Measurements from ENCODE around the gene GNS. TPM values are rescaled to one million over a fixed set of nuclear protein-coding genes. Genes with fewer than 3 reads are reported as not detected.

Gene GNS
- polyA plus RNA-seq, 2 of the 4 experiments (the other 2 are of a cell fraction), result 54.3 to 109 TPM

DNA sequence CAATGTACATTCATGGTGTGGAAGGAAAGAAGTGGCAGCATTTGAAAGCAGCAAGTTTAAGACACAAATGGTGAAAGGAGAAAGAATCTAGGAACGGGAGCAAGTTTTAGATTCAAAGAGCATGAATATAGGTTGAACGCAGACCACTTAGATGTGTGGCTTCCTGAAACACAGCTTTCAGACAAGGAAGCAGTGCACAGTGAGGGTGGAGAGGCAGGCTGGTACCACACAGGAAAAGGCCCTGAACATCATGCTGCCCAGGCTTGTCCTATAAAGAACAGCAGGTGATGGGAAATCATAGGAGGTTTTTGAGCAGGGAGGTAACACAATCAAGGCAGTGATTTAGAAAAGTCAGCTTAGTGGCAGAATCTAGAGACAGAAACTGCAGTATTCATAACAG, 35.6 kb downstream of the GNS start:
- Histone ChIP-seq H3K4me2 (no peak overlapping the region), H3K4me3 (no peak overlapping the region), H3K4me1 (no peaks in the 10 kb centered on the region), H3K27ac (no peak overlapping the region), H3K9me3 (no peaks in the 10 kb centered on the region)
- no peak for TF ChIP-seq NPAS2 (CRISPR knock-in tag; IDR thresholded peaks at IDR 0.05; ENCODE audit: borderline replicate concordance)
- TF ChIP-seq KDM5A (IDR thresholded peaks at IDR 0.05), result no peak
- TF ChIP-seq, protein P1, sequence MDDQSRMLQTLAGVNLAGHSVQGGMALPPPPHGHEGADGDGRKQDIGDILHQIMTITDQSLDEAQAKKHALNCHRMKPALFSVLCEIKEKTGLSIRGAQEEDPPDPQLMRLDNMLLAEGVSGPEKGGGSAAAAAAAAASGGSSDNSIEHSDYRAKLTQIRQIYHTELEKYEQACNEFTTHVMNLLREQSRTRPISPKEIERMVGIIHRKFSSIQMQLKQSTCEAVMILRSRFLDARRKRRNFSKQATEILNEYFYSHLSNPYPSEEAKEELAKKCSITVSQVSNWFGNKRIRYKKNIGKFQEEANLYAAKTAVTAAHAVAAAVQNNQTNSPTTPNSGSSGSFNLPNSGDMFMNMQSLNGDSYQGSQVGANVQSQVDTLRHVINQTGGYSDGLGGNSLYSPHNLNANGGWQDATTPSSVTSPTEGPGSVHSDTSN (IDR thresholded peaks at IDR 0.05), result no peak
- TF ChIP-seq, protein P2, sequence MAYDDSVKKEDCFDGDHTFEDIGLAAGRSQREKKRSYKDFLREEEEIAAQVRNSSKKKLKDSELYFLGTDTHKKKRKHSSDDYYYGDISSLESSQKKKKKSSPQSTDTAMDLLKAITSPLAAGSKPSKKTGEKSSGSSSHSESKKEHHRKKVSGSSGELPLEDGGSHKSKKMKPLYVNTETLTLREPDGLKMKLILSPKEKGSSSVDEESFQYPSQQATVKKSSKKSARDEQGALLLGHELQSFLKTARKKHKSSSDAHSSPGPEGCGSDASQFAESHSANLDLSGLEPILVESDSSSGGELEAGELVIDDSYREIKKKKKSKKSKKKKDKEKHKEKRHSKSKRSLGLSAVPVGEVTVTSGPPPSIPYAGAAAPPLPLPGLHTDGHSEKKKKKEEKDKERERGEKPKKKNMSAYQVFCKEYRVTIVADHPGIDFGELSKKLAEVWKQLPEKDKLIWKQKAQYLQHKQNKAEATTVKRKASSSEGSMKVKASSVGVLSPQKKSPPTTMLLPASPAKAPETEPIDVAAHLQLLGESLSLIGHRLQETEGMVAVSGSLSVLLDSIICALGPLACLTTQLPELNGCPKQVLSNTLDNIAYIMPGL (CRISPR knock-in tag; IDR thresholded peaks at IDR 0.05; ENCODE audit: borderline replicate concordance), result no peak
- no peak for TF ChIP-seq TP53 (CRISPR knock-in tag; IDR thresholded peaks at IDR 0.05)
- no peak for TF ChIP-seq BHLHE40 (IDR thresholded peaks at IDR 0.05; ENCODE audit: low read depth, low read length)
- TF ChIP-seq JUN (IDR thresholded peaks at IDR 0.05), result no peak
- no peak for TF ChIP-seq RFX5 (IDR thresholded peaks at IDR 0.05)
- no peak for TF ChIP-seq NR3C1 (IDR thresholded peaks at IDR 0.05)
- TF ChIP-seq ZNF302 (CRISPR knock-in tag; IDR thresholded peaks at IDR 0.05), result no peak
- TF ChIP-seq HEYL (CRISPR knock-in tag; IDR thresholded peaks at IDR 0.05), result no peak
- no peak for DNase-seq (ENCODE audit: low read depth in 1 of 2, low spot score in 1 of 2)
- ChIA-PET POLR2A (no interaction called here), CTCF (interaction anchor here (1.4 to 1.6 kb wide), 2 partner anchors 18 to 26 kb away, joined by 3 to 9 read pairs; no protein-coding TSS in a partner anchor)
- ATAC-seq, result no peak
- 93% methylated on average over 2 of the region's 2 CpGs for WGBS (ENCODE audit: missing lambda C conversion rate)
- FAIRE-seq, result no peak

DNA sequence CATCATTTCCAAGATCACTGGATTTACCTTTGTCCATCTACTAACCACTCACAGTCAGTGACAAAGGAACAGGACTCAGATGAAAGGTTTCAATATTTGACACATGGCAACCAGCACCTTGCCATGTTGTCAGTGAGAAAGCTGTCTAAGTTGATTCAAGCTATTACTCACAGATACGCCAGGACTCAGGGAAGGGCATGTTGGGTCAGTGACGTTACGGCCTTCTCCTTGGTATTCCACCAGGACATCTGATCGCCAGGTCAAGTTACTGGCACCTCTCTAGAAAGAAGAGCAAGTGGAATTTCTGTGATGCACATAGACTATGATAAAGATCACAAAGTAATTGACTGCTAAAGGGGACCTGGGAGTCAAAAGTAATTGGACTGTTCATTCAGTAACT, 36.4 kb downstream of the GNS start:
- no peaks in the 10 kb centered on the region for H3K9me3 ChIP-seq
- H3K4me1 ChIP-seq, result no peaks in the 10 kb centered on the region
- FAIRE-seq, result no peak
- no peak overlapping the region for H3K27ac ChIP-seq
- no peak overlapping the region for H3K4me2 ChIP-seq
- ChIA-PET CTCF (interaction anchor here (0.6 to 1.6 kb wide), 3 partner anchors 14 to 25 kb away, joined by 3 to 9 read pairs (median 3); no protein-coding TSS in a partner anchor), POLR2A (no interaction called here)
- H3K4me3 ChIP-seq, result no peak overlapping the region
- DNase-seq (ENCODE audit: low read depth in 1 of 2, low spot score in 1 of 2), result no peak
- no peak for ATAC-seq
- 88% methylated on average over 4 of the region's 4 CpGs for WGBS (ENCODE audit: missing lambda C conversion rate)
- TF ChIP-seq MAZ (IDR thresholded peaks at IDR 0.05; ENCODE audit: borderline replicate concordance, low read depth, low read length) (no peak), EHF (CRISPR knock-in tag; IDR thresholded peaks at IDR 0.05) (no peak), HOXB5 (CRISPR knock-in tag; IDR thresholded peaks at IDR 0.05) (no peak), KDM1A (IDR thresholded peaks at IDR 0.05; ENCODE audit: low read depth) (no peak), HOXB13 (CRISPR knock-in tag; IDR thresholded peaks at IDR 0.05; ENCODE audit: low read depth) (no peak), BHLHE40 (IDR thresholded peaks at IDR 0.05; ENCODE audit: low read depth, low read length) (no peak), SREBF2 (IDR thresholded peaks at IDR 0.05) (no peak), ESRRA (IDR thresholded peaks at IDR 0.05; ENCODE audit: borderline replicate concordance, low read length) (no peak), RAD21 (conservative IDR thresholded peaks at IDR 0.05 in 1 of 2, IDR thresholded peaks at IDR 0.05 in 1 of 2) (no peak), RARB (CRISPR knock-in tag; IDR thresholded peaks at IDR 0.05) (no peak), ZSCAN20 (CRISPR knock-in tag; IDR thresholded peaks at IDR 0.05) (no peak), FOSB (CRISPR knock-in tag; IDR thresholded peaks at IDR 0.05) (no peak), ZNF302 (CRISPR knock-in tag; IDR thresholded peaks at IDR 0.05) (no peak), TP53 (CRISPR knock-in tag; IDR thresholded peaks at IDR 0.05) (no peak)
- TF ChIP-seq, protein P3, sequence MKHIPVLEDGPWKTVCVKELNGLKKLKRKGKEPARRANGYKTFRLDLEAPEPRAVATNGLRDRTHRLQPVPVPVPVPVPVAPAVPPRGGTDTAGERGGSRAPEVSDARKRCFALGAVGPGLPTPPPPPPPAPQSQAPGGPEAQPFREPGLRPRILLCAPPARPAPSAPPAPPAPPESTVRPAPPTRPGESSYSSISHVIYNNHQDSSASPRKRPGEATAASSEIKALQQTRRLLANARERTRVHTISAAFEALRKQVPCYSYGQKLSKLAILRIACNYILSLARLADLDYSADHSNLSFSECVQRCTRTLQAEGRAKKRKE (CRISPR knock-in tag; IDR thresholded peaks at IDR 0.05; ENCODE audit: low read depth), result no peak
- TF ChIP-seq, protein P4, sequence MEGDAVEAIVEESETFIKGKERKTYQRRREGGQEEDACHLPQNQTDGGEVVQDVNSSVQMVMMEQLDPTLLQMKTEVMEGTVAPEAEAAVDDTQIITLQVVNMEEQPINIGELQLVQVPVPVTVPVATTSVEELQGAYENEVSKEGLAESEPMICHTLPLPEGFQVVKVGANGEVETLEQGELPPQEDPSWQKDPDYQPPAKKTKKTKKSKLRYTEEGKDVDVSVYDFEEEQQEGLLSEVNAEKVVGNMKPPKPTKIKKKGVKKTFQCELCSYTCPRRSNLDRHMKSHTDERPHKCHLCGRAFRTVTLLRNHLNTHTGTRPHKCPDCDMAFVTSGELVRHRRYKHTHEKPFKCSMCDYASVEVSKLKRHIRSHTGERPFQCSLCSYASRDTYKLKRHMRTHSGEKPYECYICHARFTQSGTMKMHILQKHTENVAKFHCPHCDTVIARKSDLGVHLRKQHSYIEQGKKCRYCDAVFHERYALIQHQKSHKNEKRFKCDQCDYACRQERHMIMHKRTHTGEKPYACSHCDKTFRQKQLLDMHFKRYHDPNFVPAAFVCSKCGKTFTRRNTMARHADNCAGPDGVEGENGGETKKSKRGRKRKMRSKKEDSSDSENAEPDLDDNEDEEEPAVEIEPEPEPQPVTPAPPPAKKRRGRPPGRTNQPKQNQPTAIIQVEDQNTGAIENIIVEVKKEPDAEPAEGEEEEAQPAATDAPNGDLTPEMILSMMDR (IDR thresholded peaks at IDR 0.05), result no peak
- TF ChIP-seq, protein P5, sequence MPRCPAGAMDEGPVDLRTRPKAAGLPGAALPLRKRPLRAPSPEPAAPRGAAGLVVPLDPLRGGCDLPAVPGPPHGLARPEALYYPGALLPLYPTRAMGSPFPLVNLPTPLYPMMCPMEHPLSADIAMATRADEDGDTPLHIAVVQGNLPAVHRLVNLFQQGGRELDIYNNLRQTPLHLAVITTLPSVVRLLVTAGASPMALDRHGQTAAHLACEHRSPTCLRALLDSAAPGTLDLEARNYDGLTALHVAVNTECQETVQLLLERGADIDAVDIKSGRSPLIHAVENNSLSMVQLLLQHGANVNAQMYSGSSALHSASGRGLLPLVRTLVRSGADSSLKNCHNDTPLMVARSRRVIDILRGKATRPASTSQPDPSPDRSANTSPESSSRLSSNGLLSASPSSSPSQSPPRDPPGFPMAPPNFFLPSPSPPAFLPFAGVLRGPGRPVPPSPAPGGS (IDR thresholded peaks at IDR 0.05), result no peak
- TF ChIP-seq, protein P6, sequence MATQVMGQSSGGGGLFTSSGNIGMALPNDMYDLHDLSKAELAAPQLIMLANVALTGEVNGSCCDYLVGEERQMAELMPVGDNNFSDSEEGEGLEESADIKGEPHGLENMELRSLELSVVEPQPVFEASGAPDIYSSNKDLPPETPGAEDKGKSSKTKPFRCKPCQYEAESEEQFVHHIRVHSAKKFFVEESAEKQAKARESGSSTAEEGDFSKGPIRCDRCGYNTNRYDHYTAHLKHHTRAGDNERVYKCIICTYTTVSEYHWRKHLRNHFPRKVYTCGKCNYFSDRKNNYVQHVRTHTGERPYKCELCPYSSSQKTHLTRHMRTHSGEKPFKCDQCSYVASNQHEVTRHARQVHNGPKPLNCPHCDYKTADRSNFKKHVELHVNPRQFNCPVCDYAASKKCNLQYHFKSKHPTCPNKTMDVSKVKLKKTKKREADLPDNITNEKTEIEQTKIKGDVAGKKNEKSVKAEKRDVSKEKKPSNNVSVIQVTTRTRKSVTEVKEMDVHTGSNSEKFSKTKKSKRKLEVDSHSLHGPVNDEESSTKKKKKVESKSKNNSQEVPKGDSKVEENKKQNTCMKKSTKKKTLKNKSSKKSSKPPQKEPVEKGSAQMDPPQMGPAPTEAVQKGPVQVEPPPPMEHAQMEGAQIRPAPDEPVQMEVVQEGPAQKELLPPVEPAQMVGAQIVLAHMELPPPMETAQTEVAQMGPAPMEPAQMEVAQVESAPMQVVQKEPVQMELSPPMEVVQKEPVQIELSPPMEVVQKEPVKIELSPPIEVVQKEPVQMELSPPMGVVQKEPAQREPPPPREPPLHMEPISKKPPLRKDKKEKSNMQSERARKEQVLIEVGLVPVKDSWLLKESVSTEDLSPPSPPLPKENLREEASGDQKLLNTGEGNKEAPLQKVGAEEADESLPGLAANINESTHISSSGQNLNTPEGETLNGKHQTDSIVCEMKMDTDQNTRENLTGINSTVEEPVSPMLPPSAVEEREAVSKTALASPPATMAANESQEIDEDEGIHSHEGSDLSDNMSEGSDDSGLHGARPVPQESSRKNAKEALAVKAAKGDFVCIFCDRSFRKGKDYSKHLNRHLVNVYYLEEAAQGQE (IDR thresholded peaks at IDR 0.05), result no peak

All from A549 (cell line).